ENCODE results near the gene NPDC1.
"Not testable (repeated sequence)": the region's sequence is repeated elsewhere in the genome, so short reads cannot be mapped to it uniquely, and the experiment has no call there.

Gene NPDC1

GRCh38 chr9:137009217-137009616 is 36.8 kb downstream of the NPDC1 start:
- DNase-seq, result no peak

GRCh38 chr9:137008312-137008711 is 37.7 kb downstream of the NPDC1 start:
- no peak for DNase-seq

- no peak for DNase-seq
Observed at GRCh38 chr9:137007816-137008270, 38.1 kb downstream of the NPDC1 start.

- no peak for DNase-seq
Observed at GRCh38 chr9:137007108-137007815, 38.7 kb downstream of the NPDC1 start.

DNA sequence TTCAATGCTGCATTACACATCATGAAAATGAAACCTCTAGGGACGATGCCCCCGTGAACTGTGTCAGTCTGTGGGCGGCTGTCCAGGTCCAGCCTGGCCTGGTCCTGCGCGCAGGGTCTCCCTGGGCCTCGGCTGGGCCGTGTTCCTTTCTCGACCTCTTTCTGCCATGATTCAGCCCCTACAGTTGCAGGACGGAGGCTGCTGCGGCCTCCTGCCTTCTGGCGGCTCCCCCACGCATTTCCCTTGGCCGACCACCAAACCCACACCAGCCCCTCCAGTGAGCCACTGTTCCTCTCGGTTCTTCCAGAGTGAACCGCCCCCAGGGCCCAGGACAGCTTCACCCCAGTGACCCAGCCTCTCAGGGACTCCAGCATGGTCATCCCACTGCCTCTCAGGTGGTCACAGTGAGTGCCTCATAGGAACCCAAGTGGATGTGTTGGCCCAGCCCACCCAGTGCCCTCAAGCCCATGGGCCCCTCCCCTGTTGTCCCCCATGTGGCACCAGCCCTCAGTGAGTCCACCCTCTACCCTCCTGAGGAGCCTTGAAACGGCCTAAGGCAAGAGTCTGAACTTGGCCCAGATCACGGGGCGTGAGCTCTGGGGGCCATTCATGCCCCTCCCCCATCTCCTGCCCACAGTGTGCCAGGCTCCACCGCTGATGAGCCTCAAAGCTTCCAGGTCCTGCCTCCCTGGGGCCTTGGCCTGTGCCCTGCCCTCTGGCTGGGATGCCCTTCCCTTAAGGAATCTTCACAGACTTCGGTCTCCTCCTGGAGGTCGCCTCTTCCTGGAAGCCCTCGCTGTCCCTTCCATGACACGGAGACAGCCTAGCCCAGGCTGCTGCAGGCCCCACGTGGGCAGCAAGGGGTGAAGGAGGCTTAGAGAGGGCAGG is 39.6 kb downstream of the NPDC1 start:
- DNase-seq, result no peak

DNA sequence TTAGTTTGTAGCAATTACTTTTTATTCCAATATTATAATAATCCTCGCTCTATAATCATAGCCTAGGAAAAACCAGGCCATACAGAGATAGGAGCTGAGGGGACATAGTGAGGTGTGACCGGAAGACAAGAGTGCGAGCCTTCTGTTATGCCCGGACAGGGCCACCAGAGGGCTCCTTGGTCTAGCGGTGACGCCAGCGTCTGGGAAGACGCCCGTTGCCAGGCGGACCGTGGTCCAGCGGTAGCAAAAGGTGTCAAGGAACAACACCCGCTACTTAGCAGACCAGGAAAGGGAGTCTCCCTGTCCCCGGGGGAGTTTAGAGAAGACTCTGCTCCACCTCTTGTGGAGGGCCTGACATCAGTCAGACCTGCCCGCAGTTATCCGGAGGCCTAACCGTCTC is 41.7 kb downstream of the NPDC1 start:
- DNase-seq, result not testable (repeated sequence)

GRCh38 chr9:137002646-137003041 is 43.3 kb downstream of the NPDC1 start:
- no peak for DNase-seq

- DNase-seq, result no peak
Observed at GRCh38 chr9:137001857-137002645, 43.9 kb downstream of the NPDC1 start.

DNA sequence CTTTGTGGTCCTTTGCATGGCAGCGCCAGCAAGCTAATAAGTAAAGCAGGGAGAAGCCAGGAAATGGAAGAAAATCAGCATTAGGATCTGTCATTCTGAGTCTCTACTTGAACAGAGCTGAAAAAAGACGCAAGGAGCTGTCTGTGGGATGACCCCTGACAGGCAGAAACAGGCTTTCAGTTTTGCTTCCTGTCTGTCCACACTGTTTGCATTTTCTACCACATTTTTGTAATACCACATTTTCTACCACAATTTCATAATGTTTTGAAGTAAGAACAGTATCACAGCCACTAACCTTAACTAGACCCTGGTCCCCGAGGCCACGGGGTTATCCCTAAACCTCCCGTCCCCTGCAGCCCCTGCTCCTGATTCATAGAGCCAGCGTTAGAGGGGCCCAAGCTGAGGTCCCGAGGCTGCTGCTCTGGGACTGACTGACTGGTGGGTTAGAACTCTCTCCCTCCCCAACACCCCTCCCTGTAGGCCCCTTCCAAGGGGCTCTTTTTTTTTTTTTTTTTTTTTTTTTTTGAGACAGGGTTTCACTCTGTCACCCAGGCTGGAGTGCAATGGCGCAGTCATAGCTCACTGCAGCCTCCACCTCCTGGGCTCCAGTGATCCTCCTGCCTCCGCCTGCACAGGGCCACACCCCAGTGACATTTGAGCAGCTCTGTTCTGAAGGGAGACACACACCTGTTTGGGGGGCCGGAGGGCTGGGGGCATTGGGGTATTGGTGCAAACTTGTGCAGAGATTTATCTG is 45.6 kb downstream of the NPDC1 start:
- DNase-seq, result no peak

GRCh38 chr9:136997830-136998234 is 48.1 kb downstream of the NPDC1 start:
- no peak for DNase-seq

- no peak for DNase-seq
Observed at GRCh38 chr9:136997371-136997770, 48.6 kb downstream of the NPDC1 start.

DNA sequence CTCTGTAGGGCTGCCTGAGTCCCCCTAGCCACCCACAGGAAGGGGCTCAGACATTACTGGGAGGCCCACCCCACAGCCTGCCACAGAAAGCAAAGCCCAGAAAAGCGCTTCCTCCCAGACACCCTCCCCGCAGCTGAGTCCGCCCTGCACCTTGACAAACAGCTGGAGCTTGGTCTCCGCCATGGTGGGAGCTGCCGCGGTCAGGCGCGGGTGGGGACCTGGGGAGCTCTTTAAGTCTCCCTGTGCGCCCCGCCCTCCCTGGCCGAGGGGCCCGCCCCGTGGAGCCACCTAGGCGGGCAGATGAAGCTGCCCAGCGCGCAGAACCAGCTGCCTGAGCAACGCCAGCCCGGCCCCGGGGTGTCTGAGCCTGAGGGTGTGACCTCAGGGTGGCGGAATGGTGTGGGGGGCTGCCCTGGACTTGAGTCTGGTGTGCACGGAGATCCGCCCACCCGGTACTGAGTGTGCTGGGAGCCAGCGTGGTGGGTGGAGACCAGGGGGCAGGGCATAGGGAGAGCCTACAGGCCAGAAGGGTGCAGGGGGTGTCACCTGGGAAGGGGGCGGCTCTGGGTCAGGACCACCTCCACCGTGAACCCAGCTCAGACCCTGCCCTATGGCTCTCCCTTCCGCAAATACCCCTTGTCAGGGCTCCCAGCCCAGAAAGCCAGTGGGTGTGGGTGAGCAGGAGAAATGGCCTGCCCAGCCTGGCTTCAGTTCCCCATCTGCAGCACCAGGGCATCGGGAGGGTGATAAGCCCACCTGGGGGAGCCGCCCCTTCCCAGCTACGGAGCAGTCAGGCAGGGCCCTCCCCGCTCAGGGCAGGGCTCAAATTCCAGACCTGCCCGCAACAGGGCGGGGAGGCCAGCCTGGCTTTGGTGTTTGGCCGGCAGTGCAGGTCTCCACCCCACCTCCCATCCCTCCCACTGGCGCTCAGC is 49.4 kb downstream of the NPDC1 start, which contains the start of gene CLIC3:
Gene CLIC3 (minus strand): TSS at position 208 of the 932 bp plus-strand sequence. CDS start 25 bp downstream, at position 183.
- peak; percentile 82 for DNase-seq

DNA sequence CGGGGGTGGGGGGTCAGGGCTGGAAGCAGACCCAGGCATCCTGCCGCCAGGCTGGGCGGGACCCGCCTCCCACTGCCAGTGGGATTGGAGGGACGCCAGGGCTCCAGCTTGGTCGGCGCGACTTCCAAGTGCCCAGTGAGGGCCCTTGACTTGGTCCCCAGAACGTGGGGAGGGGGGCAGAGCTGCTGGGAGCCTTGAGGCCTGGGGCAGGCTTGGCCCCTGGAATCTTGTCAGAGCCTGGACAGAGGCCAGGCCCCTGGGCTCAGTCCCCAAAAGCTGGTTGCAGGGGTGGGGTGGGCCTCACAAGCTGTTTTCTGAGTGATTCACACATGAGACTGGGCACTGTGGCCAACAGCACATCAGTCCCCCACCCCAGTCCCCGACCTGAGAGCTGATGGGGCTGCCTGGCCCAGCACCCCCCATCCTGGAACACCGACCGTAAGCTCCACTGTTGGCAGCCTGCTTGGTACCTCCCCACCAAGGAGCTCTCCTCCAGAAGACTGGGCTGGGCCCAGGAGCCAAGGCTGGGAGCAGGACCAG is 50.1 kb downstream of the NPDC1 start:
- peak; percentile 80 for DNase-seq

GRCh38 chr9:136995362-136995761 is 50.6 kb downstream of the NPDC1 start:
- DNase-seq, result no peak

DNA sequence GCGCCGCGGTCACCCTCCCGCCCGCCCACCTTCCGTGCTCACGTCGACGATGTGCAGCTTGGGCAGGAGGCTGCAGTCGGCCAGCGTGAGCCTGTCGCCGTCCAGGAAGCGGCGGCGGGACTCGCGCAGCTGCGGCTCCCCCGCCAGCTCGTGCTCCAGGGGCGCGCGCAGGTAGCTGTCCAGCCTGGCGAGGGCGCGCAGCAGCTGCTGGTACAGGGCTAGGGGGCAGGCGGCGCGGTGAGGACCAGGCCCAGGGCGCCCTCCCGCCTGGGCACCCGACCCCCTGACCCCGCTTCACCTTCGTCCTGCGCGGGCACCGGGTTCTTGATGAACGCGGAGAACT is 51.1 kb downstream of the NPDC1 start:
- no peak for DNase-seq

- no peak for DNase-seq
Observed at GRCh38 chr9:136994180-136994887, 51.6 kb downstream of the NPDC1 start.

GRCh38 chr9:136992819-136993369 is 53.1 kb downstream of the NPDC1 start:
- DNase-seq, result no peak

GRCh38 chr9:136991993-136992818 is 53.8 kb downstream of the NPDC1 start, which contains the start of gene PAXX:
PAXX (plus strand) TSS chr9:136992422; CDS start chr9:136992444, 22 bp downstream.
- peak; percentile 99 for DNase-seq

Measured in 8988T (cell line).